Fibroblast of pulmonary artery (primary cell): ENCODE data around the gene PTPRD.

Experiments
- DNase-seq: peaks from one replicate; pipeline ENCODE4 v3.0.0-alpha.2; 2010; ENCODE audit warnings: low read depth
- H3K4me3 ChIP-seq: replicated peaks from 2 replicates; pipeline ENCODE4 v1.5.1; 2011; ENCODE audit warnings: low read depth, mild to moderate bottlenecking, control low read depth, low read length, moderate library complexity
- TF ChIP-seq, protein P1 (sequence below): IDR thresholded peaks from 2 replicates; pipeline ENCODE4 v1.5.1; 2011; ENCODE audit warnings: mild to moderate bottlenecking, control low read depth, low read length, inconsistent platforms; ENCODE audit errors: missing control alignments

PTPRD gene

DNA sequence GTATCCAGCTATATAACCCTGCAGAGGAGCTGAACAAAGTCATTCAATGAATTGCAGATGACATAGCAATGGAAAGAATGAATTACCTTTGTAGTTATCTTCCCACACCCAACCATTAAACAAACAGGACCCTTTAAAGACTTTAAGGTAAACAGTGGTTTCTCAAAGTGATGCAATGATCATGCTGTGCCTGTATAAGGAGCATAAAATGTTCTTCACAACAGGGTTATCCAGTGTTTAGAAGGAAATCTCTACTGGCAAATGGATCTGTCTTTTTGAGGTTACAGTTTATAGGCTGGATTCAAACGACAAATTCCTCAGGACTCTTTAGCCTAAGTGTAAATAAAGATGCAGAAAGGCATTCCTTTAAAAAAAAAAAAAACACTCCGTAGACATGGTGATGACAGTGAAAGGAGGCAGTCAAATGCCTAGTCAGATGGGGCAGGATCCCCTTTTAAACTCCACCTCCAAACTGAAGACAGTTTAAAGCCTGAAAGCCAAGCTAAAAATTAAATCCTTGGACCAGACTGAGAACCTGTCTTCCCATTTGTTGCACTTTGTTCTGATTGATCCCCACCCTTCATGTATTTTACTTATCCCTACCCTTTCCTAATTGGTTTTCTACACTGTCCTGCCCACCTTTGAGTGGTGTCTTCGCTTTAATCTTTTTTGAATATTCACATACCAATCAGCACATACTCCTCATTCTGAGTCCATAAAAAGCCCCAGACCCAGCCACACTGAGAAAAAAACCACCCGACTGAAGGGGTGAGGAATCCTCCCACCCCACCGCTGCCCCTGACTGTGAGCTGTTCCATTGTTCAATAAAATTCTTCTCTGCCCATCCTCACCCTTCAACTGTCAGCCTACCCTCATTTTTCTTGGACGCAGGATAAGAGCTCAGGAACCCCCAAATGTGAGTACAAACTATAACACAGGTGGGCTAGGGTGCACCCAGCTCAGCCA, 2052.0 kb downstream of the PTPRD start:
- TF ChIP-seq, protein P1, sequence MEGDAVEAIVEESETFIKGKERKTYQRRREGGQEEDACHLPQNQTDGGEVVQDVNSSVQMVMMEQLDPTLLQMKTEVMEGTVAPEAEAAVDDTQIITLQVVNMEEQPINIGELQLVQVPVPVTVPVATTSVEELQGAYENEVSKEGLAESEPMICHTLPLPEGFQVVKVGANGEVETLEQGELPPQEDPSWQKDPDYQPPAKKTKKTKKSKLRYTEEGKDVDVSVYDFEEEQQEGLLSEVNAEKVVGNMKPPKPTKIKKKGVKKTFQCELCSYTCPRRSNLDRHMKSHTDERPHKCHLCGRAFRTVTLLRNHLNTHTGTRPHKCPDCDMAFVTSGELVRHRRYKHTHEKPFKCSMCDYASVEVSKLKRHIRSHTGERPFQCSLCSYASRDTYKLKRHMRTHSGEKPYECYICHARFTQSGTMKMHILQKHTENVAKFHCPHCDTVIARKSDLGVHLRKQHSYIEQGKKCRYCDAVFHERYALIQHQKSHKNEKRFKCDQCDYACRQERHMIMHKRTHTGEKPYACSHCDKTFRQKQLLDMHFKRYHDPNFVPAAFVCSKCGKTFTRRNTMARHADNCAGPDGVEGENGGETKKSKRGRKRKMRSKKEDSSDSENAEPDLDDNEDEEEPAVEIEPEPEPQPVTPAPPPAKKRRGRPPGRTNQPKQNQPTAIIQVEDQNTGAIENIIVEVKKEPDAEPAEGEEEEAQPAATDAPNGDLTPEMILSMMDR: no peak
- DNase-seq: no peak

DNA sequence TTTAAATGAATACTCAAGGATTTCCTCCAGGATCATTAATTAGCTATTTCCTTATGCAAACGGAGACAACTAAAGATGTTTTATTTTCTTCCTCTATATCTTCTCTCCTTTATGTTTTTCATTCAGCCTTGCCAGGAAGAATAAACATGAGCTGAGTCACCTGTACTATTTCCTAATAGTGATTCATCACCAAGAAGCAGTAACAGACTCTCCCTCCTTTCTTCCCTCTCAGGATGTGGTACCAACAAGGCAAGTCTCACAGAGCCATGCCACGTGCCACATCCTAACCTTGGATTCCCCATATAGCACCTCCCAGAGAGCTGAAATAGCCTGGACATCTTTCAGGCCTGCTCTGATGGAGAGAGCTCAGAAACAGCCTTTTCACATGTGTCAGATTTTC, 2054.6 kb downstream of the PTPRD start:
- peak; percentile 36 for DNase-seq
- no peak overlapping the region for H3K4me3 ChIP-seq
- TF ChIP-seq, protein P1: no peak

More for the DNA sequence above, 2052.0 kb downstream of the PTPRD start:
- H3K4me3 ChIP-seq: no peak overlapping the region

DNA sequence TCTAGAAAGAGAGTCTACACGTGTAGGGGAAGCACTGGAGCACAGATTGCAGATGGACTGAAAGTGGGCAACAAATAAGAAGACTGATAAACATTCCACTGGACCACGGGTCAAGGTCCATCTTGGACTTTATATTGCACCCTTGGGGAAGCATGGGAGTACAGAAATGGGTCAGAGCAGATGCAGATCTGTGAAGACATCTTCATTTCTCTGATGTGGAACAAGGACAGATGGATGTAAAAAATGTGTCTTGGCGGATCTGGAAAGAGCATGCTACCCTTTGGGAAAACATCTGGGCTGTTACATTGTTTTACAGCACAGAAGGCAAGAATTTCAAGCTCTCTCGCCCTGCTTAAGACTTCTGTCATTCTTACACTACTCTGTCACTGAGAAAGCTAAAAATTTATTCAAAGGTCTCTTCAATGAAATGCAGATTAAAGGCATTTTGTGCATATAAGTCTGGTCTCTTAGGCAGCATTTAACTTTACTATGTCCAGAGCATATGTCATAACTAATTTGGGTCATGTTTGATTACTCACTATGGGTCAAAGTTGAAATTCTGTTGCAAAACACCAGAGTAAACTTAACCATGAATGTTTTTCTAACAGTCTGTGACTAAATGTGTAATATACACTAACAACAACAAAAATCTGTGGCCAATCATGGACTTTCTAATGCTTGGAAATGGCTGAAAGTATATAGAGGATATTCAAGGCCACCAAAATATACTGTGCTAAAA, 2056.9 kb downstream of the PTPRD start:
- H3K4me3 ChIP-seq: no peak overlapping the region
- peak; percentile 32 for DNase-seq
- TF ChIP-seq, protein P1: no peak

DNA sequence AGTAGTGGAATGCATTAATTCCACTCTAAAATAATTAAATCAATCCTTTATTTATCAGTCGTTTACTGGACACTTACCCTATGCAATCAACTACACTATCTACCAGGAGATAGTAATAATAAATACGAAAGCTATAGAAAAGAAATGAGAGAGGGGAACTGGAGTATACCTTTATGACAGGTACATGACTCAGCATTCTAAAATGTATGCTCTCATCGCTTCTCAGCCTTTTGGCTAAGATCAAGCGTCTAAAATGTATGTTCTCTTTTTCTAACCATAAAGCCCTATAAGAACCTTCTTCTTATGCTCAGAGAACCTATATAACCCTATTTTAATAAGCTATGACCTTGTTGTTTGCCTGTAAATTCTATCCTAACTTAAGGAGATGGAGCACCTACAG, 2059.4 kb downstream of the PTPRD start:
- no peak overlapping the region for H3K4me3 ChIP-seq
- TF ChIP-seq, protein P1: no peak
- DNase-seq: no peak

DNA sequence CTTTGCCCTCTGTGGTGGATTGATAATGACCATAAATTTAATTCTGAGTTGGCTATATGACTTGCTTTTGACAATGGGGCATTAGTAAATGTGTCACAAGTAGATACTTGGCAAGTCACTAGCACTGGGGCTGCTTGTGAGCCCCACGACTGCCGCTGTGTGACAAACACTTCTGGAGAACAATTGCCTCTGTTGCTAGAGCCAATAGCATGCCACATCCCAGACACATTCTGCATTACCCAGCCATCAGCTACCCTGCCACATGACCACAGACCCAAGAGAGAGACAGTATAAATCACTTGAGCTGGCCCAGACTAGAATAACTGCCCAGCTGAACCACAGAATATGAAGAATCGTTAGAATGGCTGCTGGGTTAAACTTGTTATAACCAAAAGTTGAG, 2060.1 kb downstream of the PTPRD start:
- TF ChIP-seq, protein P1: no peak

DNA sequence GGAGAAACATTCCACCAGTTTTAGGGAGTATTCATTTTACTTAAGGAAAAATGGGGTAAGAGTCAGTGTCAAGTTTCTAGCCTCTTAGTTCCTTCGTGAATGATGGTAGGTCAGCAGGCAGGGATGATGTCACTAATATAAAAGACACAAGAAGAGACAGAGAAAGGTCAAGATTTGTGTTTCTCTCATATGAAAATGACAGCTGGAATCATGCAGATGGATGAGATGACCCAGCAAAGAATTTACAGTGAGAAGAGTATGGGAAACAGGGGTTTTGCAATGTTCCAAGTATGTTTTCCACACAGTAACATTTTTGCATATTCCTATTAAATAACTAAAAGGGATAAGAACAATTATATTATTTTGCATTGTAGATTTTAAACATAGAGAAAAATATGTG, 2063.6 kb downstream of the PTPRD start:
- H3K4me3 ChIP-seq: no peak overlapping the region
- TF ChIP-seq, protein P1: no peak
- DNase-seq: no peak

More for the DNA sequence above, 2060.1 kb downstream of the PTPRD start:
- DNase-seq: no peak
- H3K4me3 ChIP-seq: no peak overlapping the region
